Measurements from ENCODE around the gene ADAM19.

The ADAM19 gene

DNA sequence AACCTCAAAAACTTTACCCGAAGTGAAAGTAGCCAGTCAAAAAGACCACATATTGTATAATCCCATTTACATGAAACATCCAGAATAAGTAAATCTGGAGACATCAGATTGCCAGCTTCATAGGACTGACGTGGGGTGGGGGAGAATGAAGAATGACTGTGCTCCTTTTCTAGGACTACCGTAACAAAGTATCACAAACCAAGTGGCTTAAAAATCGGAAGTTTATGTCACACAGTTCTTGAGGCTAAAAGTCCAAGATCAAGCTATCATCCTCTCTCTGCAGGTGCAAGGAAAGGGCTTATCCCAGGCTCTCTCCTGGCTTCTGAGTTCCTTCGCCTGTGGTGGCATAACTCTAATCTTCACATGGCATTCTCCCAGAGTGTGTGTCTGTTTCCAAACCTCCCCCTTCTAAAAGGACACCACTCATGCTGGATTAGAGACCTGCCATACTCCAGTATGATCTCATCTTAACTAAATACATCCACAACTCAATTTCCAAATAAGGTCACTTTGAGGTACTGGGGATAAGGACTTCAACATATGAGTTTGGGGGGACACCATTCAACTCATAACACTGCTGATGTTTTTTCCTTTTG lies 25.5 kb downstream of the ADAM19 start:
- no peak overlapping the region for H3K4me2 ChIP-seq (ENCODE audit: low read length)

DNA sequence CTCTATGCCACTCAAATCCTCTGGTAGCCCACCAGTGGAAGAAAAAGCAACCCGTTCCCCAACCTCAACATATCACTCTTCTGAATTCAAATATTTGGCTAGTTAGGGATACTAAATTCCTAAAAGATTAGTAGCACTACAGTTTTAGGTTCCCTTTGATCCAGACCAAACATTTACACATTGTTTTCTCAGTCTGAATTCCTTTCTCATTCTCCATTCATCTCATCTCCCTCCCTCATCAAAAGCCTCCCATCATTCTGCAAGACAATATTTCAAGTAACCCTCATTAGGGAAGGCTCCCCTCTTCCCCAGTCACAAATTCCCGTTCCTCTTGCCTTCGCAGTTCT lies 26.3 kb downstream of the ADAM19 start:
- H3K27ac ChIP-seq: no peak overlapping the region
- H3K4me3 ChIP-seq (ENCODE audit: low read depth, low read length): no peak overlapping the region
- H2AFZ ChIP-seq: no peak overlapping the region
- H3K4me2 ChIP-seq (ENCODE audit: low read length): no peak overlapping the region
- TF ChIP-seq, protein P1, sequence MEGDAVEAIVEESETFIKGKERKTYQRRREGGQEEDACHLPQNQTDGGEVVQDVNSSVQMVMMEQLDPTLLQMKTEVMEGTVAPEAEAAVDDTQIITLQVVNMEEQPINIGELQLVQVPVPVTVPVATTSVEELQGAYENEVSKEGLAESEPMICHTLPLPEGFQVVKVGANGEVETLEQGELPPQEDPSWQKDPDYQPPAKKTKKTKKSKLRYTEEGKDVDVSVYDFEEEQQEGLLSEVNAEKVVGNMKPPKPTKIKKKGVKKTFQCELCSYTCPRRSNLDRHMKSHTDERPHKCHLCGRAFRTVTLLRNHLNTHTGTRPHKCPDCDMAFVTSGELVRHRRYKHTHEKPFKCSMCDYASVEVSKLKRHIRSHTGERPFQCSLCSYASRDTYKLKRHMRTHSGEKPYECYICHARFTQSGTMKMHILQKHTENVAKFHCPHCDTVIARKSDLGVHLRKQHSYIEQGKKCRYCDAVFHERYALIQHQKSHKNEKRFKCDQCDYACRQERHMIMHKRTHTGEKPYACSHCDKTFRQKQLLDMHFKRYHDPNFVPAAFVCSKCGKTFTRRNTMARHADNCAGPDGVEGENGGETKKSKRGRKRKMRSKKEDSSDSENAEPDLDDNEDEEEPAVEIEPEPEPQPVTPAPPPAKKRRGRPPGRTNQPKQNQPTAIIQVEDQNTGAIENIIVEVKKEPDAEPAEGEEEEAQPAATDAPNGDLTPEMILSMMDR (IDR thresholded peaks at IDR 0.05): no peak
- no peaks in the 10 kb centered on the region for H3K9me3 ChIP-seq (ENCODE audit: control insufficient read depth, low read length)
- no peak overlapping the region for H3K9ac ChIP-seq
- H3K4me1 ChIP-seq: no peaks in the 10 kb centered on the region
- H3K36me3 ChIP-seq (ENCODE audit: control insufficient read depth, insufficient read depth, low read length): no peaks in the 10 kb centered on the region
- no peaks in the 10 kb centered on the region for H3K79me2 ChIP-seq
- H3K27me3 ChIP-seq (ENCODE audit: control insufficient read depth, insufficient read depth, low read length): no peaks in the 10 kb centered on the region

More for the DNA sequence above, 25.5 kb downstream of the ADAM19 start:
- TF ChIP-seq, protein P1 (IDR thresholded peaks at IDR 0.05): no peak
- no peaks in the 10 kb centered on the region for H3K9me3 ChIP-seq (ENCODE audit: control insufficient read depth, low read length)
- H3K27ac ChIP-seq: no peak overlapping the region
- no peak overlapping the region for H3K4me3 ChIP-seq (ENCODE audit: low read depth, low read length)
- H3K36me3 ChIP-seq (ENCODE audit: control insufficient read depth, insufficient read depth, low read length): no peaks in the 10 kb centered on the region
- no peak overlapping the region for H2AFZ ChIP-seq
- no peaks in the 10 kb centered on the region for H3K4me1 ChIP-seq
- no peaks in the 10 kb centered on the region for H3K27me3 ChIP-seq (ENCODE audit: control insufficient read depth, insufficient read depth, low read length)
- no peaks in the 10 kb centered on the region for H3K79me2 ChIP-seq
- H3K9ac ChIP-seq: no peak overlapping the region

DNA sequence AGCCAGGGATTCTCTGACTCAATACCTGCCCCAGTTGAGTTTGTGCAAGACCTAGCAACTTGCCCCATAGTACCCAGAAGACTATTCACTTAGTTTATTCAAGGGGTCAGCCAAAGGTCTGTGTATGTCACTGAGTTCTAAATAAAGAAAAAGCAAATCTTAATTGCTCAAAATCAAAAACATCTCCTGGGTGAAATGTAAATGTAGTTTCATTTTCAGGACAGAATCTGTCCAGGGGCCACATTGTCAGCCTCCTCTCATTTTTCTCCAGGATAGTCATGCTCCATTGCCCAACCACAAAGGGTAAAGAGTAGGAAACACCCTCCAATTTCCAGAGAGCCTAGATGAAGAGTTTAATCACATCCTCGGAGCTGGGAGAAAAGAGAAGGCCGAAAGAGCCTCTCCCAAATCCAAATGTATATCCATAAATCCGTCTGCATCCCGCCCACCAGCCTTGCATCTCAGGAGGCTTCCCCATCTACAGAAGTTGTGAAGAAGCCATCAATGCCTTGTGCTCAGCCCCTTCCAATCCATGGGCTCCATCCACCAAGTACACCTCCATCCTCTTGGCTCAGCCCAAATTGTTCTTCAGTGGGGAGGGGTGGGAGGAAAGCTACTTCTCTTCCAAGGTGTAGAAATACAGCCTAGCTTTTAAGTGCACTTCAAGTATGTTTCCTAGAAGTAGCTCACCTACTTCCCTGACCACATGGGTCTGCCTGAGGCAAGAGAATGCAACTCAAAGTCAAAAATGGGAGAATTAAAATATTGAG lies 26.9 kb downstream of the ADAM19 start:
- Histone ChIP-seq H3K9ac (no peak overlapping the region), H3K36me3 (ENCODE audit: control insufficient read depth, insufficient read depth, low read length) (no peaks in the 10 kb centered on the region), H3K9me3 (ENCODE audit: control insufficient read depth, low read length) (no peaks in the 10 kb centered on the region), H2AFZ (no peak overlapping the region), H3K27me3 (ENCODE audit: control insufficient read depth, insufficient read depth, low read length) (no peaks in the 10 kb centered on the region), H3K79me2 (no peaks in the 10 kb centered on the region), H3K4me1 (no peaks in the 10 kb centered on the region), H3K4me3 (ENCODE audit: low read depth, low read length) (no peak overlapping the region), H3K27ac (no peak overlapping the region), H3K4me2 (ENCODE audit: low read length) (no peak overlapping the region)
- TF ChIP-seq, protein P1 (IDR thresholded peaks at IDR 0.05): no peak

DNA sequence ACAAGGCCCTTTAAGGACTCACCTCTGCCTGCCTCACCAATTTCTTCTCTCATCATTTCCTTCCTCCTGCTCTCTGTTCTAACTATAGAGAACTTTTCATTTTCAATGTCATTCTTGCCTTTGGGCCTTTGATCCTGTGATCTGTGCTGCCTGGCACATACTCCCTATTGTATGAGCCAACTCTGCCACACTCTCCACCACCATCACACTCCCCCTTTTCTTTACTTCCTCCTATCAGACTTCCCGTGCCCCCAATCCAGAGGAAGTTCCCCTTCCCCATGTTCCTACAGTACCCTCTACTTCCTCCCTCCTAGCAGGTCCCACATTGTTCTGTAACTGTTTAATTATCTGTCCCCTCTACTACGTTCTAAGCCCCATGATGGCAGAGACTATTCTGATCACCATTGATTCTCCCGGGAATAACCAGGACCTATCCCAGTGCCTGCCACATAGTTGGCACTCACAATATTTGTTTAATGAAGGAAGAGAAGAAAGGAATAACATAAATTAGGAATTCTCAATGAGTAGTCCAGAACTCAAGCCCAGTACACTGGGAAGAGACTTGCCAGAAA lies 27.5 kb downstream of the ADAM19 start:
- no peak overlapping the region for H3K27ac ChIP-seq
- no peak overlapping the region for H3K4me2 ChIP-seq (ENCODE audit: low read length)
- no peak overlapping the region for H2AFZ ChIP-seq
- no peak overlapping the region for H3K9ac ChIP-seq
- H3K36me3 ChIP-seq (ENCODE audit: control insufficient read depth, insufficient read depth, low read length): no peaks in the 10 kb centered on the region
- no peak overlapping the region for H3K4me3 ChIP-seq (ENCODE audit: low read depth, low read length)
- H3K4me1 ChIP-seq: no peaks in the 10 kb centered on the region
- no peaks in the 10 kb centered on the region for H3K9me3 ChIP-seq (ENCODE audit: control insufficient read depth, low read length)
- no peaks in the 10 kb centered on the region for H3K79me2 ChIP-seq
- no peaks in the 10 kb centered on the region for H3K27me3 ChIP-seq (ENCODE audit: control insufficient read depth, insufficient read depth, low read length)
- TF ChIP-seq, protein P1 (IDR thresholded peaks at IDR 0.05): no peak

All from parathyroid adenoma (tissue), 2 donors.